WERI-Rb-1 (cell line): ENCODE results near the gene PPARA.
A peak's percentile ranks its signal among the peaks of the same experiment; 100 is the strongest.

ENCODE experiments used
- DNase-seq: peaks from one replicate; pipeline ENCODE4 v3.0.0-alpha.2; 2020
- H3K27ac ChIP-seq: fragments of 250-450 bp; sonication (Bioruptor Pico); 2 replicates; pipeline ENCODE4 v1.5.1; 2020; ENCODE audit warnings: mild to moderate bottlenecking, moderate library complexity
- H3K27me3 ChIP-seq: fragments of 250-450 bp; sonication (Bioruptor Pico); 2 replicates; pipeline ENCODE4 v1.5.1; 2021; ENCODE audit warnings: mild to moderate bottlenecking, low read depth, moderate library complexity; ENCODE audit not compliant: insufficient read depth, severe bottlenecking
- H3K36me3 ChIP-seq: fragments of 250-450 bp; sonication (Bioruptor Pico); 2 replicates; pipeline ENCODE4 v1.5.1; 2020; ENCODE audit warnings: mild to moderate bottlenecking, moderate library complexity
- H3K4me3 ChIP-seq: 2 replicates; pipeline ENCODE4 v1.5.1; 2011; ENCODE audit warnings: low read depth, mild to moderate bottlenecking, control low read depth, low read length
- H3K9me3 ChIP-seq: fragments of 250-450 bp; sonication (Bioruptor Pico); 2 replicates; pipeline ENCODE4 v1.5.1; 2021; ENCODE audit warnings: mild to moderate bottlenecking, moderate library complexity; ENCODE audit not compliant: severe bottlenecking
- TF ChIP-seq, protein P1 (sequence below): IDR thresholded peaks from 2 replicates; pipeline ENCODE4 v1.5.1; 2011; ENCODE audit warnings: low read depth, mild to moderate bottlenecking, control low read depth, inconsistent platforms, low read length

Gene PPARA

DNA sequence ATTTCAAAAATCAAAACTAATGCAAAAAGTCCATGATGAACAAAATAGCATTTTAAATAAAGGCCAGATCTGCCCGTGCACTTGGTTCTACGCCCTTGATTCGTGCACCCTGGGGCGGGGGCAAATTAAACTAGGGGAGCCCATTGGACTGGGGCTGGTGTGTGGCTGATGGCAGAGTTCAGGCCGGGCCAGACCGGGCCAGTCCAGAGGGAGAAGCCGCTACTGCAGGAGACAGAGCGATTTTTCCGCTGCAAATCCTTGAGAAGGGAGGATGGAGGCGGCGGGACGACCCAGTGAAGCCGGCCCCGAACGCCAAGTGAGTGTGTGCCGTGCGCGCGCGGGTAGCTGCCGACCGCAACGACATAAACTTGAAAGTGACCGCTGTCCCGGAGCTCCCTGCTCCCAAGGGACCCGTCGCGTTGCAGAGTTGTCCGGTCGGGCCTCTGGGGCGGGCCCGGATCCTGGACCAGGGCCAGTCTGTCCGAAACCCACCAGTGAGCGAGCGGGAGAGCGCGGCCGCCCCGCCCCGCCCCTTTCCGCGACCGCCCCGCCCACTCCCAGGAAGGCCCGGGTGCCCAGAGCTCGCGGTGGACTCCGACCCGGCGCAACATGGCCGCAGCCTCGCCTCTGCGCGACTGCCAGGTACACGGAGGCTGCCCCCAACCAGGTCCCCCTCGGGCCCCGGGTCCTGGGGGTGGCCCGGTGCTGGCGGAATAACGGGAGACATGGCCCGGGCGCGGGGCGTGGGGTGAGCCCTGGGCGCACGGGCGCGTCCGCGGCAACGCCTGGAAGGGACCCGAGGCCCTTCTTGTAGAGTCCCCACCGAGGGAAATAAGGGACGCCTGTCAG, 117.3 kb downstream of the PPARA start, which contains the start of gene TTC38:
Gene TTC38, plus strand, starts transcription at position 578 of the 849 bp plus-strand sequence. Its CDS starts 32 bp downstream, at position 610.
- TF ChIP-seq, protein P1, sequence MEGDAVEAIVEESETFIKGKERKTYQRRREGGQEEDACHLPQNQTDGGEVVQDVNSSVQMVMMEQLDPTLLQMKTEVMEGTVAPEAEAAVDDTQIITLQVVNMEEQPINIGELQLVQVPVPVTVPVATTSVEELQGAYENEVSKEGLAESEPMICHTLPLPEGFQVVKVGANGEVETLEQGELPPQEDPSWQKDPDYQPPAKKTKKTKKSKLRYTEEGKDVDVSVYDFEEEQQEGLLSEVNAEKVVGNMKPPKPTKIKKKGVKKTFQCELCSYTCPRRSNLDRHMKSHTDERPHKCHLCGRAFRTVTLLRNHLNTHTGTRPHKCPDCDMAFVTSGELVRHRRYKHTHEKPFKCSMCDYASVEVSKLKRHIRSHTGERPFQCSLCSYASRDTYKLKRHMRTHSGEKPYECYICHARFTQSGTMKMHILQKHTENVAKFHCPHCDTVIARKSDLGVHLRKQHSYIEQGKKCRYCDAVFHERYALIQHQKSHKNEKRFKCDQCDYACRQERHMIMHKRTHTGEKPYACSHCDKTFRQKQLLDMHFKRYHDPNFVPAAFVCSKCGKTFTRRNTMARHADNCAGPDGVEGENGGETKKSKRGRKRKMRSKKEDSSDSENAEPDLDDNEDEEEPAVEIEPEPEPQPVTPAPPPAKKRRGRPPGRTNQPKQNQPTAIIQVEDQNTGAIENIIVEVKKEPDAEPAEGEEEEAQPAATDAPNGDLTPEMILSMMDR = no peak
- peak within 1 kb of the TSS; percentile 71 for H3K27ac ChIP-seq
- peak; percentile 86 for DNase-seq

DNA sequence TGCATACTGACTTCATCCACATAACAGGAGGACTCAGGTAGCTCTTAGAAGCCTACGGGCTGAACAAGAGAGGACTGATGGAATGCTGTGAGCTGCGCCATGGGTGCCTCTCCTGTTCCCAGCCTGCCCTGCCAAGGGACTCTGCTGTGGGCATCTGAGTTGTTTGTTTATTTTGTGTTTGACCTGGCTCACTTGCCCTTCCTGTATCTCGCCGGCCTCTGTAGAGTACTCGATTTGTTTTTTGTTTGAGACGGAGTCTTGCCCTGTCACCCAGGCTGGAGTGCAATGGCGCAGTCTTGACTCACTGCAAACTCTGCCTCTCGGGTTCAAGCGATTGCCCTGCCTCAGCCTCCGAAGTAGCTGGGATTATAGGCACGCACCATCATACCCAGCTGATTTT, 119.2 kb downstream of the PPARA start:
- no peak for DNase-seq
- peaks cover 11% of the 10 kb centered on the region for H3K9me3 ChIP-seq
- H3K27me3 ChIP-seq = no peaks in the 10 kb centered on the region
- no peak overlapping the region for H3K27ac ChIP-seq
- TF ChIP-seq, protein P1 = no peak
- H3K4me3 ChIP-seq = no peak overlapping the region
- H3K36me3 ChIP-seq = peaks cover 22% of the 10 kb centered on the region

More for the DNA sequence above, 117.3 kb downstream of the PPARA start, which contains the start of gene TTC38:
- peaks cover 6% of the 10 kb centered on the region; the same call in 1 of the 2 replicates for H3K36me3 ChIP-seq
- H3K27me3 ChIP-seq = no peaks in the 10 kb centered on the region
- H3K9me3 ChIP-seq = peaks cover 11% of the 10 kb centered on the region
- peak within 1 kb of the TSS; percentile 82 for H3K4me3 ChIP-seq

DNA sequence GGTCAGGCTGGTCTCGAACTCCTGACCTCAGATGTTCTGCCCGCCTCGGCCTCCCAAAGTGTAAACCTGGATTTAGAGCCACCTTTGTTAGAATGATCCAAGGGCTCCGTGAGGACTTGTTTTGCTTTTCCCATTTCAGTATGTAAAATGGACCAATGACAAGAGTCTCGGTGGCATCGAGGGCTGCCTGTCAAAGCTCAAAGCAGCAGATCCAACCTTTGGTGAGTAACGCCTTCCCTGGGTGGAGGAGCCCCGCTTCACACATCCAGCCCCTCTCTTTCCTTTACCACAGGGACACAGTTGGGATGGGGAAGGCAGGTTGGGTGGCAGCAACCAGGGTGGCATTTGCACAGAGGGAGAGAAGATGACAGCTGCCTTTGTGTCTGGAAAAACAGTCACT, 121.9 kb downstream of the PPARA start:
- no peak overlapping the region for H3K4me3 ChIP-seq
- no peaks in the 10 kb centered on the region for H3K27me3 ChIP-seq
- H3K36me3 ChIP-seq = peaks cover 40% of the 10 kb centered on the region
- TF ChIP-seq, protein P1 = no peak
- DNase-seq = no peak
- no peak overlapping the region for H3K27ac ChIP-seq
- no peaks in the 10 kb centered on the region for H3K9me3 ChIP-seq

DNA sequence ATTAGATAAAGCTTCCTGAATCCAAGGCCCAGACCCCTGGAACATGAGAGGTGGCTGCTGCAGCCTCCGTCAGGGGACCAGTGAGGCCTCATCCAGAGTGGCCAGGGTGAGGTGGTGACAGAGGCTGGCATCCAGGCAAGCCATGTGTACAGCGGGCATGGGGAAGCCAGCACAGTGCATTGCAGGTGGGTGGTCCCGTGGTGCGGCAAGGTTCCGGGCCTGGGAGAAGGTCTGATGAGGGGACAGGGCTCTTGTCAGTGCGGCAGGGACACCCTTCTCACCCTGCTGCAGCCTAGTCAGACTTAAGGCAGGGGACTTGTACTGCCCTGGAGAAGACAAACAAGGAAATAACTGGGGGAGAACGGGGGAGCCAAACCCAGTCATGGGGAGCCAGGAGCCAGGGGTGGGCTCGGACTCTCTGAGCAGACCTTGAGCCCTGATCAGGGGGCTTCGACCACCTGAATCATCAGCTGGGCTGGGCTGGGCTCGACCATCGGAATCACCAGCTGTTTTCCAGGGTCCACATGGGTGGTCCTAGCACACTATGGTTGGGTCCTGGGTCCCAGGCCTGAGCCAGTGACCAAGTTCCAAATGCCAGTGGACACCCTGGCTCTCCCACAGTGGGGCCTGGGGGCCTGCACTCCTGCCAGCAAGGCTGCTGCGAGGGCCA, 122.6 kb downstream of the PPARA start:
- TF ChIP-seq, protein P1 = no peak
- no peaks in the 10 kb centered on the region for H3K9me3 ChIP-seq
- H3K4me3 ChIP-seq = no peak overlapping the region

DNA sequence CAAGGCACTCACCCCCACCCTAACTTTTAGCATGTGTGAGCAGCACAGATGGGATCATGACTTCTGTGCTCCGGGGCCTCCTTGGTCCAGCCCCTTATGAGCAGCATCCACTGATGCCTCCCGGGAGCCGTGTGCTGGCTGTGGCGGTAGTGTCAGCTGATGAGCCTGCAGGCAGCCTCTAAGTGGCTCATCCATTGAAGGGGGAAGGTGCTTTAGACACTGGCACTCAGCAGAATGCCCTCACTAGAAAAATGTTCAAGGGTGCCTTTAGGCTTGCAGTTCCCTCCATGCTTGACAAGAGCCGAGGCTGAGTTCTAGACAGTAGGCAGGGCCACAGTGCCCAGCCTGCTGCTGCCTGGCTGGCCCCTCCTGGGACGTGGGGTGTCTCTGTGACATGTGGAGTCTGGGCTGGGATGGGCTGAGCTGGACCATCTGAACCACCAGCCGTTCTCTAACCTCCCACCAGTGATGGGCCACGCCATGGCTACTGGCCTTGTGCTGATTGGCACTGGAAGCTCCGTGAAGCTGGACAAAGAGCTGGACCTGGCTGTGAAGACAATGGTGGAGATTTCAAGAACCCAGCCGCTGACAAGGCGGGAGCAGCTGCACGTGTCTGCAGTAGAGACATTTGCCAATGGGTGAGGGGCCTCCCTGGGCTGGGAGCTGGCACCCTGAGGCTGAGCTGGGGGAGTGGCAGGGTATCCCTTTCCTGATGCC, 123.3 kb downstream of the PPARA start:
- no peak for DNase-seq
- Histone ChIP-seq H3K4me3 (no peak overlapping the region), H3K9me3 (no peaks in the 10 kb centered on the region), H3K27ac (no peak overlapping the region), H3K27me3 (no peaks in the 10 kb centered on the region), H3K36me3 (peaks cover 47% of the 10 kb centered on the region)
- TF ChIP-seq, protein P1 = no peak

More for the DNA sequence above, 122.6 kb downstream of the PPARA start:
- Histone ChIP-seq H3K36me3 (peaks cover 40% of the 10 kb centered on the region), H3K27me3 (no peaks in the 10 kb centered on the region), H3K27ac (no peak overlapping the region)
- DNase-seq = no peak
